ENCODE results near the gene SSTR3.

Gene SSTR3

GRCh38 chr22:37258005-37258752, 45.9 kb upstream of the SSTR3 start:
- ATAC-seq = no peak
- TF ChIP-seq RARB (CRISPR knock-in tag; IDR thresholded peaks at IDR 0.05) (no peak), BACH2 (CRISPR knock-in tag; IDR thresholded peaks at IDR 0.05; ENCODE audit: borderline replicate concordance) (no peak), TOX (CRISPR knock-in tag; IDR thresholded peaks at IDR 0.05; ENCODE audit: borderline replicate concordance) (no peak), SNAI2 (CRISPR knock-in tag; IDR thresholded peaks at IDR 0.05) (no peak), POU6F1 (CRISPR knock-in tag; IDR thresholded peaks at IDR 0.05; ENCODE audit: borderline replicate concordance, low read depth) (no peak), TCF4 (CRISPR knock-in tag; IDR thresholded peaks at IDR 0.05; ENCODE audit: borderline replicate concordance) (no peak), TSHZ2 (CRISPR knock-in tag; IDR thresholded peaks at IDR 0.05) (no peak)

GRCh38 chr22:37256075-37256726, 43.9 kb upstream of the SSTR3 start:
- ATAC-seq = no peak
- TF ChIP-seq OSR1 (CRISPR knock-in tag; IDR thresholded peaks at IDR 0.05) (no peak), GLIS3 (CRISPR knock-in tag; IDR thresholded peaks at IDR 0.05) (no peak), ESRRG (CRISPR knock-in tag; IDR thresholded peaks at IDR 0.05) (no peak), ZNF565 (CRISPR knock-in tag; conservative IDR thresholded peaks at IDR 0.05; ENCODE audit: low read depth) (no peak), POU6F1 (CRISPR knock-in tag; IDR thresholded peaks at IDR 0.05; ENCODE audit: borderline replicate concordance, low read depth) (no peak), ZNF70 (CRISPR knock-in tag; IDR thresholded peaks at IDR 0.05) (no peak), SNAI2 (CRISPR knock-in tag; IDR thresholded peaks at IDR 0.05) (no peak), TSHZ2 (CRISPR knock-in tag; IDR thresholded peaks at IDR 0.05) (no peak), ZFP30 (CRISPR knock-in tag; IDR thresholded peaks at IDR 0.05) (no peak), PPARA (CRISPR knock-in tag; IDR thresholded peaks at IDR 0.05; ENCODE audit: borderline replicate concordance) (no peak), RARB (CRISPR knock-in tag; IDR thresholded peaks at IDR 0.05) (no peak), ARNTL (CRISPR knock-in tag; IDR thresholded peaks at IDR 0.05; ENCODE audit: borderline replicate concordance, low read depth) (no peak)

GRCh38 chr22:37255558-37256006, 43.3 kb upstream of the SSTR3 start:
- ATAC-seq = no peak
- no peak for TF ChIP-seq CREB5 (CRISPR knock-in tag; IDR thresholded peaks at IDR 0.05; ENCODE audit: low read depth)
- no peak for TF ChIP-seq ZFP30 (CRISPR knock-in tag; IDR thresholded peaks at IDR 0.05)
- TF ChIP-seq ARNTL (CRISPR knock-in tag; IDR thresholded peaks at IDR 0.05; ENCODE audit: borderline replicate concordance, low read depth) = no peak
- TF ChIP-seq ZC3H10 (CRISPR knock-in tag; IDR thresholded peaks at IDR 0.05) = no peak
- no peak for TF ChIP-seq SNAI2 (CRISPR knock-in tag; IDR thresholded peaks at IDR 0.05)
- no peak for TF ChIP-seq CSRNP3 (CRISPR knock-in tag; IDR thresholded peaks at IDR 0.05)
- no peak for TF ChIP-seq POU6F1 (CRISPR knock-in tag; IDR thresholded peaks at IDR 0.05; ENCODE audit: borderline replicate concordance, low read depth)
- TF ChIP-seq ZFP3 (CRISPR knock-in tag; IDR thresholded peaks at IDR 0.05) = no peak
- no peak for TF ChIP-seq CSDC2 (CRISPR knock-in tag; IDR thresholded peaks at IDR 0.05)
- TF ChIP-seq ZNF8 (CRISPR knock-in tag; IDR thresholded peaks at IDR 0.05) = no peak

Data from SK-N-SH treated with all-trans-retinoic acid at 6 μM for 48 hours (cell line).